SU-DHL-6 (cell line): ENCODE results near the gene VSX1.
A peak's percentile ranks its signal among the peaks of the same experiment; 100 is the strongest.

Source experiments
- CTCF ChIP-seq: fragments of 200-600 bp; sonication (generic); IDR thresholded peaks from one replicate; pipeline ENCODE4 v1.5.1; 2017; ENCODE audit warnings: antibody characterized with exemption, mild to moderate bottlenecking, low read length, moderate library complexity; ENCODE audit not compliant: insufficient read depth, poor library complexity, severe bottlenecking
- EZH2phosphoT487 ChIP-seq: fragments of 200-600 bp; sonication (generic), shearing (Covaris generic); conservative IDR thresholded peaks from 2 replicates; pipeline ENCODE4 v1.6.1; 2018; ENCODE audit warnings: mild to moderate bottlenecking, antibody characterized with exemption, low read length, moderate library complexity, mixed read lengths

GRCh38 chr20:25065625-25066338 is 16.2 kb downstream of the VSX1 start:
- TF ChIP-seq CTCF (peak; percentile 44), EZH2phosphoT487 (no peak)
